ENCODE results near the gene THOC7.
A peak's percentile ranks its signal among the peaks of the same experiment; 100 is the strongest.

THOC7 gene

DNA sequence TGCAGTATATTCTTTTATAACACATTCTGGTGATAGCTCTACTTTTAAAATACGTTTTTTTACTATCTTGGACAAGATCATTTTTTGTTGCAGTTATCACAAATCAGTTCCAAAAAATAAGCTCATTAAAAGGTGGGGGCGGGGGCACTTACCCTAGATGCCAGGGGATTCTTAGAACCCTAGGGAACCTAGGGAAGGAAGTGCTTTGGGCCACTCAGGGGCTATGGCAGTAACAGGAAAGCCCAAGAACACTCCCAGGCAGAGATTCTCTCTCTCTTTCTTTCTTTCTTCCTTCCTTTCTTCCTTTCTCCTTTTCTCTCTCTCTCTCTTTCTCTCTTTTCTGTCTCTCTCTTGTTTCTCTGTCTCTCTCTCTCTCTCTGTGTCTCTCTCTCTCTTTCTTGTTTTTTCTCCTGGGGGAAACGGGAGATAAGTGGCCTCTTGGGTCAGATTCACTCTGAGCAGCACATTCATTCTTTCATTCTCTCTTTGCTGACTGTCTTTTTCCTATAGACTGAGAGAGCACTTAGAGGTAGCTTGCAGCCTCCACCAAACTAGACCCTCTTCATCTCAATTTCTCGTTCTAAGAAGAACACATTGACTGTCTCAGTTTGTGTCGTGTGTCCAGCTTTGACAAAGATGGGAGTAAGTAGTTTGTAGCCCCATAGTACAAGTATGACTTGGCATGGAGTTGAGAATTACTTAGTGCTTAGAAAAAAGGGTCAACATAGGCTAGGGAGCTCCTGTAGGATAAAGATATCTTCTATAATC is 32.0 kb upstream of the THOC7 start:
- peaks cover 0 to 5% of the 10 kb centered on the region in 2 donors for H3K9me3 Mint-ChIP-seq
- H3K27ac Mint-ChIP-seq, result peak overlapping the region; percentile 59 to 70
- DNase-seq (no peak), ATAC-seq (no peak)
- peak overlapping the region; percentile 10 to 27 for H3K4me3 Mint-ChIP-seq
- H3K27me3 Mint-ChIP-seq, result no peaks in the 10 kb centered on the region
- H3K4me1 Mint-ChIP-seq, result peaks cover 53% of the 10 kb centered on the region

DNA sequence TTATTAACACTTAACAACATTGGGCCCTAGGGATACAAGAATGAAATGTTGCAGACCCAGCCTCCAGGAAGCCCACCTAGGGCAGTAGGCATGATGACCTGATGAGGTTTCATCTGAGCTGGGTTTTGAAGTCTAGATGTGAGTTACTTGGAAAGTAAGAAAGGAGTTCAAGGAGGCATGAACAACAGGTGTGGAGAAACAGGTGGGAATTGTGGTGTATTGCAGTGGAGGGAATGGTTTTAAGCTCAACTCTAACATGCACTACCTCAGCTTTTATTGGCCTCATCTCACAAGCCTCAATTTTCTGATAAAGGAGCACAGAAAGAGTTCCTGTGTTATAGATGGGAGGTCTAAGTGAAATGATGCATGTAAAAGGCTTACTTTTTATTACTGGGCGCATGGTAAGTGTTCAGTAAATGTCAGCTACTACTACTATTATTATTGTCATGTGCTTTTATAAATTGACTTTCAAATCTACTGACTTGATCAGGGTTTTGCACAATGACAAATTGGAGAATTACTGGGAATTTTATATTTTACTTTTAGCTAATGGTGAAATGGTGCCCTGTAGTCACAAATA is 29.3 kb upstream of the THOC7 start:
- peaks cover 40% of the 10 kb centered on the region for H3K4me1 Mint-ChIP-seq
- H3K9me3 Mint-ChIP-seq, result no peaks in the 10 kb centered on the region
- ATAC-seq (no peak), DNase-seq (no peak)
- no peak overlapping the region for H3K27ac Mint-ChIP-seq
- no peaks in the 10 kb centered on the region for H3K27me3 Mint-ChIP-seq
- H3K4me3 Mint-ChIP-seq, result no peak overlapping the region

DNA sequence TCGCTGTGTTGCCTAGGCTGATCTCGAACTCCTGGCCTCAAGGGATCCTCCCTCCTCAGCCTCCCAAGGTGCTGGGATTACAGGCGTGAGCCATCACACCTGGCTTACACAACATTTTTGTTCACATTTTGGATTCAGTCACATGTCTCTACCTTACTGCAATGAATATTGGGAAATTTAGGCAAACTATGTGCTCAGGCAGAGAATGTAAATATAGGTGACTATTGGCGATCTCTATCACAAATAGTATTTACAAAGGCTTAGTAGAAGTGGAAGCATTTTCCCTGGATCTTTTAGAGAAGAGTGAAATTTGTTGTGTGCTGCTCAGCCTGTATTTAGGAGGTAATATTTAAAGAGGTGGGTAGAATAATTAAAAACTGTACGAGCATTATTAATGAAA is 27.9 kb upstream of the THOC7 start:
- peaks cover 32% of the 10 kb centered on the region for H3K4me1 Mint-ChIP-seq
- H3K4me3 Mint-ChIP-seq, result no peak overlapping the region
- ATAC-seq (no peak), DNase-seq (no peak)
- H3K9me3 Mint-ChIP-seq, result no peaks in the 10 kb centered on the region
- no peaks in the 10 kb centered on the region for H3K27me3 Mint-ChIP-seq
- H3K27ac Mint-ChIP-seq, result no peak overlapping the region

DNA sequence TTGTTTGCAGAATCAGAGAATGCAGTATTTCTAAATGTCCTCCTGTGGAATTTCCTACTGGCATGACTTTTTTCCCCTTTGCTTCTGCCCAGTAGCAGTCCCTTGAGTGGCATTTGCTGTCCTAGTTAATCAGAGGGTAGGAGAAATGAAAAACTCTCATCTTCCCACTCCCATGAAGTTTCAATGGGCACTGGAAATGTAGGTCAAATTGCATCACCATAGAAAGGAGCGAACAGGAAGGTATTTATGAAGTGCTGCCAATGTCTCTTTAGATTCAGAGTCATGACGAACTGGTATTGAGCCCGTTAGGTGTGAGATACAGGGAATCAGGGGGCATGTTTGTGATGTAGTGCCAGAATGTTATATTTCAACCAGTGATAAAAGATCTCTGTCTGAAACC is 23.3 kb upstream of the THOC7 start:
- Mint-ChIP-seq H3K9me3 (no peaks in the 10 kb centered on the region), H3K4me1 (peaks cover 15% of the 10 kb centered on the region), H3K27ac (no peak overlapping the region), H3K4me3 (no peak overlapping the region), H3K27me3 (no peaks in the 10 kb centered on the region)
- no peak for ATAC-seq
- no peak for DNase-seq

DNA sequence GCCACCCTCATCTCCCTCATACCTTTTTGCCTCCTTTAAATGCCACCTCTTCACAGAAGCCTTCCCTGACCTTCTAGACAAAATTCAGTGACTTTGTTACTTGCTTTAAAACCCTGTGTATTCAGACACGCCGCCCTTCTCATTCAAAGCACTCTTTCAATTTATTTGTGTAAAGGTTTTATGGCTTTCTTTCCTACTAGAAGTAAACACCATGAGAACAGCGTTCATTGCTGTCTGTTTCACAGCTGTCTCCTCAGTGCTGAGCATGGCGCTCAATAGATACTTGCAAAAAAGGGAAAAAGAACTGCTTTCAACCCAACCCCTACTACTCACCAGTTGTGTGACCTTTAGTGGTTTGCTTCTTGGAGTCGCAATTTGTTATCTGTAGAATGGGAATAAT is 17.0 kb upstream of the THOC7 start:
- DNase-seq, result no peak
- no peaks in the 10 kb centered on the region for H3K9me3 Mint-ChIP-seq
- no peaks in the 10 kb centered on the region for H3K27me3 Mint-ChIP-seq
- H3K4me1 Mint-ChIP-seq, result peaks cover 51% of the 10 kb centered on the region
- no peak overlapping the region for H3K27ac Mint-ChIP-seq
- ATAC-seq, result no peak
- H3K4me3 Mint-ChIP-seq, result no peak overlapping the region

GRCh38 chr3:63878394-63879060 is 14.9 kb upstream of the THOC7 start:
- Mint-ChIP-seq H3K9me3 (no peaks in the 10 kb centered on the region), H3K27ac (peak overlapping the region in 1 of 2 donors; percentile 4), H3K4me1 (peaks cover 59% of the 10 kb centered on the region), H3K4me3 (no peak overlapping the region), H3K27me3 (no peaks in the 10 kb centered on the region)
- ATAC-seq (no peak), DNase-seq (no peak)

- H3K27ac Mint-ChIP-seq, result no peak overlapping the region
- no peaks in the 10 kb centered on the region for H3K9me3 Mint-ChIP-seq
- ATAC-seq, result no peak
- H3K4me3 Mint-ChIP-seq, result no peak overlapping the region
- H3K4me1 Mint-ChIP-seq, result peaks cover 59% of the 10 kb centered on the region
- H3K27me3 Mint-ChIP-seq, result no peaks in the 10 kb centered on the region
- no peak for DNase-seq
Observed at GRCh38 chr3:63877737-63878393, 14.3 kb upstream of the THOC7 start.

GRCh38 chr3:63876260-63876659 is 12.7 kb upstream of the THOC7 start:
- ATAC-seq (no peak), DNase-seq (no peak)
- Mint-ChIP-seq H3K27me3 (no peaks in the 10 kb centered on the region), H3K4me1 (peaks cover 59% of the 10 kb centered on the region), H3K27ac (no peak overlapping the region), H3K4me3 (no peak overlapping the region), H3K9me3 (no peaks in the 10 kb centered on the region)

DNA sequence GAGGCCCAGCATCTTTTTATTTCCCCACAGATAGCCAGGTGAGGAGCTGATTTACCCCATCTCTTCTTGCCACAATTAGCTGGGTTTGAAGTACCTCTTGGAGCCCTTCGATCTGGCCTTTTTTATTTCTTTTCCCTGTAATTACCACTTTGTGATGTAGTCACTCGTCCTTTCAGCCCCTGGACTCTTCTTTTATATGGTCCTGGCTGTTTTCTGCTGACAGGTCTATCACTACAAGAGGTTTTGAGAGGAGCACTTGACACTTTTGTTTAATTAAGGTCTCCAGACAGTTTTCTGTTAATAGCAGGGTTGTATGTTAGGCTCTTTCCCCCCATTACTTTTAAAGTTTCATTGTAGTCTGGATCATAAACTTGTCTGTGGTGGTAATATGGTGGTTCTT is 11.9 kb upstream of the THOC7 start:
- Mint-ChIP-seq H3K27me3 (no peaks in the 10 kb centered on the region), H3K9me3 (no peaks in the 10 kb centered on the region), H3K27ac (no peak overlapping the region), H3K4me1 (peaks cover 58% of the 10 kb centered on the region), H3K4me3 (no peak overlapping the region)
- DNase-seq, result no peak
- ATAC-seq, result no peak

DNA sequence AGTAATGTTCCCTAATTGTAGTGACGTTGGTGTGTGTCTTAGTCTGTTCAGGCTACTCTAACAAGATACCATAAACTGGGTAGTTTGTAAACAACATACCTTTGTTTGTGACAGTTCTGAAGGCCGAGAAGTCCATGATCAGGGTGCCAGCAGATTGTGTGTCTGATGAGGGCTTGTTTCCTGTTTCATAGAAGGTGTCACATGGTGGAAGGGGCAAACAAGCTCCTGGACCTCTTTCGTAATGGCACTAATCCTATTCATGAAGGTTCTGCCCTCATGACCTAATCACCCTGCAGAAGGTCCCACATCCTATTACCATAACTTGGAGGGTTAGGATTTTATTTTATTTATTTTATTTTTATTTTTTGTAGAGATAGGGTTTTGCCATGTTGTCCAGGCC is 11.2 kb upstream of the THOC7 start:
- Mint-ChIP-seq H3K9me3 (no peaks in the 10 kb centered on the region), H3K27me3 (no peaks in the 10 kb centered on the region), H3K4me1 (peaks cover 52% of the 10 kb centered on the region), H3K27ac (no peak overlapping the region), H3K4me3 (no peak overlapping the region)
- ATAC-seq, result no peak
- no peak for DNase-seq

- Mint-ChIP-seq H3K27me3 (no peaks in the 10 kb centered on the region), H3K27ac (no peak overlapping the region), H3K9me3 (no peaks in the 10 kb centered on the region), H3K4me1 (peaks cover 42% of the 10 kb centered on the region), H3K4me3 (no peak overlapping the region)
- ATAC-seq (no peak), DNase-seq (no peak)
Observed at GRCh38 chr3:63872135-63872924, 8.7 kb upstream of the THOC7 start.

DNA sequence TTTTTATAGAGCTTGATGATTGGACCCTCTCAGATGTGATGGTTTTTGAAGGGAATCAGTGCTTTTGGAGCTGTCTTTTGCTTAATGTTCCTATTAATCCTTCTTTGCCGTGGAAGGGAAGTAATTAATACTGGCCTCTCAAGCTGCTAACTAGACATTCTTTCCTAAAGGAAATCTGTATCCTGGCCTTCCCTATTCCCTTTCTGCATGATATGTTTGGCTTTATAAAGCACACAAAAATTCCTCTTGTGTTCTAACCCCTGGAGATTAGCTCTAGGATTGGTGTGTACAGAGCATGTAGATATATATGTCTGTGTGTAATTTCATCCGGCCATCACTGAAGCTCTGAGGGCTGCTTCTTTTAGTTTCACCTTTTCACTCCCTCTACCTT is 7.0 kb upstream of the THOC7 start:
- Mint-ChIP-seq H3K27ac (no peak overlapping the region), H3K4me3 (no peak overlapping the region), H3K27me3 (no peaks in the 10 kb centered on the region), H3K4me1 (peaks cover 47% of the 10 kb centered on the region), H3K9me3 (no peaks in the 10 kb centered on the region)
- DNase-seq (no peak), ATAC-seq (no peak)

GRCh38 chr3:63869940-63870614 is 6.5 kb upstream of the THOC7 start:
- no peak for ATAC-seq
- no peak overlapping the region for H3K27ac Mint-ChIP-seq
- H3K27me3 Mint-ChIP-seq, result no peaks in the 10 kb centered on the region
- H3K9me3 Mint-ChIP-seq, result no peaks in the 10 kb centered on the region
- H3K4me3 Mint-ChIP-seq, result no peak overlapping the region
- peaks cover 45% of the 10 kb centered on the region for H3K4me1 Mint-ChIP-seq
- no peak for DNase-seq

GRCh38 chr3:63867225-63867624 is 3.6 kb upstream of the THOC7 start:
- Mint-ChIP-seq H3K9me3 (no peaks in the 10 kb centered on the region), H3K27ac (peak overlapping the region in 1 of 2 donors; percentile 35), H3K4me3 (no peak overlapping the region), H3K4me1 (peaks cover 48% of the 10 kb centered on the region), H3K27me3 (no peaks in the 10 kb centered on the region)
- DNase-seq (no peak), ATAC-seq (no peak)

GRCh38 chr3:63864965-63865327 is 1.3 kb upstream of the THOC7 start:
- peaks cover 62% of the 10 kb centered on the region for H3K4me1 Mint-ChIP-seq
- ATAC-seq, result no peak

More at GRCh38 chr3:63864965-63865327, 1.3 kb upstream of the THOC7 start:
- peak overlapping the region; percentile 92 to 96 for H3K27ac Mint-ChIP-seq
- peak overlapping the region; percentile 87 to 90 for H3K4me3 Mint-ChIP-seq
- no peaks in the 10 kb centered on the region for H3K9me3 Mint-ChIP-seq
- no peak for DNase-seq
- no peaks in the 10 kb centered on the region for H3K27me3 Mint-ChIP-seq
